Pulmonary artery endothelial cell (primary cell): Measurements from ENCODE around the gene CSF2. TPM values are rescaled to one million over a fixed set of nuclear protein-coding genes. Genes with fewer than 3 reads are reported as not detected.
A peak's percentile ranks its signal among the peaks of the same experiment; 100 is the strongest.

Experiments used
- DNase-seq: peaks from one replicate; pipeline ENCODE4 v3.0.0-alpha.2; 2011; ENCODE audit warnings: low read depth, low spot score
- total RNA-seq: library from RNA; depleted of rRNA; stranded (reverse); fragments of >200 nt; gene quantifications from 2 replicates; pipeline ENCODE4 v1.2.3, GENCODE V29; 2014

The CSF2 gene
- total RNA-seq, 1 donor from 2014 or later: not detected

GRCh38 chr5:132086277-132086794 lies 12.7 kb downstream of the CSF2 start:
- peak; percentile 99 for DNase-seq

GRCh38 chr5:132087176-132087575 lies 13.6 kb downstream of the CSF2 start:
- DNase-seq: no peak

GRCh38 chr5:132087661-132088060 lies 14.1 kb downstream of the CSF2 start:
- DNase-seq: no peak

DNA sequence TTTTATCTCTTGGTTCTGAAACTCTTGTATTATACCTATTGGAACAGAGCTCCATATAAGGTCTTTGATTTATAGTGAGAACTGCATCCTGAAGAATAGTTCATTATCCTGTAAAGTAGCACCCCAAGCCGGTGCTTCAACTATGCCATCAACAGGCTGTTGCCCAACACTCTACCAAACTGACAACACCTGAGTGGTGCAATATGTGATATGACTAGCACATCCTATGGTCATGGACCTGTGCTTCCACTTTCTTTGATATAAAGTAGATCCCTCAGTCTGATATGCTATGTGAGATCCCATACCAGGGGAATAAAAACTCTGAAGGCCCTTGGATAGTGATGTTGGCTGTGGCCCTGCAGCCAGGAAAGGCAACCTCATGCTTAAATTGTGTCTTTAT lies 15.8 kb downstream of the CSF2 start:
- DNase-seq: no peak

DNA sequence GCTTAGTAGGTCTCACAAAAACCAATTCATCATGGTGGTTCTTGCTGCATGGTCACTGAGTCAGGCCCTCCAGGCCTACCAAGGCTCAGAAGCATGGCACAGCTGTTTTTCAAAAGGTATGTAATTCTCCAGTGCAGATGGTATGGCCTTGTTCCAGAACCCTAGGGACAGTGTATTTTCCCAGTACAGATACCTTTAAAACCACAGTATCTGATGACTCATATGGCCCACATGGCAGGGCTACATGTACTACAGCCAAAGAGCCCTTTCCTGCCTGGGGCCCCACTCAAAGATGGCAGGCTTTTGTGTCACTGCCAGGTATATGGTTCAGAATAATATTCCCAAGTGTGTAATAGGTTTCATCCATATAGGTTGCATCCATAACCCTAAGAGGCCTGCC lies 16.5 kb downstream of the CSF2 start:
- no peak for DNase-seq

- no peak for DNase-seq
These were observed 19.7 kb downstream of the CSF2 start for GRCh38 chr5:132093271-132093670.

DNA sequence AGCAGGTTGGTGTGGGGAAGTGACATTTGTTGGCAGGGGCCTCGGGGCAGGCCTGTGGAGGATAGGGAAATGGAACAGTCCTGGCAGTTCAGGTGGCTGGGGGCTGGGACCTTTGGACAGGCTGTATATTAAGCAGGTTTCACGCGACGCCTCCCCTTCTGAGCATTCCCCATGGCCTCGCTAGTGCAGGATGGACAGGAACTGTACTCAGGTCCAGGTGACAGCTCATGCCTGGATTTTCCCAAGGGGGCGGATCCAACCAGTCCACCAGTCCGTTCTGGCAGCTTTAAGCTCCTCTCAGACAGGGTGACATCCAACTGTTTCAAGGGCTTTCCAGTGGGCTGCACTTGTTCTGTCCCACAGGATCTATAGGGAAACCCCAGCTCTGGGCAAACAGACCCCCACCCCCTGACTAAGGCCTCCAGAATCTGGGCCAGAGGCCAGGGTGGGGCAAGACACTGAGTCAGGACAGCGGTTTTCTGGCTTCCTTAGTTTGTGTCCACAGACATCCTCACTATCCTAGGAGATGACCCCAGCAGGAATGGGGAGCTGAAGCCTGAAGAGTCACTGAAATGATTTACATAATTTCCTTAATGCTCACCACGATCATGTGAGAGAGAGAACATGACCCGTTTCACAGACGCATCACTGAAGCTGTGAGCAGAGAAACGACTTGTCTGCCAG lies 20.9 kb downstream of the CSF2 start:
- peak; percentile 20 for DNase-seq

- DNase-seq: no peak
These were observed 21.5 kb downstream of the CSF2 start for GRCh38 chr5:132095077-132095410.

- DNase-seq: no peak
These were observed 21.9 kb downstream of the CSF2 start for GRCh38 chr5:132095424-132095972.

DNA sequence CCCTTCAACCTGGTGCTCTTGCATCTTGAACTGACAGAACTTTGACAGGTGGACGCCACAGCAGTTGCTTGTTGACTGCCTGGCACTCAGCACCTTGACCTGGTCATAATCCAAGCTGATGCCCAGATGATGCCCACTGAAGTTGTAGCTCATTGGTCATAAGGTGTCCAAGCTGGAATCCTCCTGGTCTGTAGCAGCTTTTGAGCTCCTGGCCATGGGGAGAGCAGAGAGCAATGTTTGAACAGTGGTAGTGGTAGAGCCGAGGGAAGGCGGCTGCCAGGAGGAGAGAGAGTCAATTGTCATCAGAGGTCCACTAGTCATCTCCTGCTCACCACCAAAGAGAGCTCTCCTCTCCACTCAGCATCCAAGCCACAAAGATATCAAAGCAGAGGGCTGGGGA lies 23.3 kb downstream of the CSF2 start:
- no peak for DNase-seq

- DNase-seq: no peak
These were observed 24.6 kb downstream of the CSF2 start for GRCh38 chr5:132098151-132098594.

GRCh38 chr5:132098621-132099020 lies 25.0 kb downstream of the CSF2 start:
- DNase-seq: no peak

- DNase-seq: no peak
These were observed 25.6 kb downstream of the CSF2 start for GRCh38 chr5:132099076-132099748.

DNA sequence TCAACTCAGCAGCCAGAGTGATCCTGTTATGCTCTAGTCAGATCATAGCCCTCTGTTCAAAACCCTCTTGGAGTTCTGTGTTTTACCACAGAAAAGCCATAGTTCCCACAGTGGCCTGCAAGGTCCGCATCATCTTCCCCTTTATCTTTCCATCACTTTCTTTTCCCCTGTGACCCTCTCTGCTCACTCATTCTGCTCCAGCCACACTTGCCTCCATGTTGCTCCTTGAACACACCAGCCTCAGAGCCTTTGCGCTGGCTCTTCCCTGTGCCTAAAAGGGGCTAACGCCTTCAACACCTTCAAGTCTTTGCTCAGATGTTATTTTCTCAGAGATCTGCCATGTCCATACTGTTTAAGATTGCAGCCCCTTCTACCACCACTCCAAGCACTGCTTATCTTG lies 26.3 kb downstream of the CSF2 start:
- no peak for DNase-seq

GRCh38 chr5:132100672-132101261 lies 27.2 kb downstream of the CSF2 start:
- DNase-seq: no peak

- DNase-seq: no peak
These were observed 27.8 kb downstream of the CSF2 start for GRCh38 chr5:132101385-132101880.

DNA sequence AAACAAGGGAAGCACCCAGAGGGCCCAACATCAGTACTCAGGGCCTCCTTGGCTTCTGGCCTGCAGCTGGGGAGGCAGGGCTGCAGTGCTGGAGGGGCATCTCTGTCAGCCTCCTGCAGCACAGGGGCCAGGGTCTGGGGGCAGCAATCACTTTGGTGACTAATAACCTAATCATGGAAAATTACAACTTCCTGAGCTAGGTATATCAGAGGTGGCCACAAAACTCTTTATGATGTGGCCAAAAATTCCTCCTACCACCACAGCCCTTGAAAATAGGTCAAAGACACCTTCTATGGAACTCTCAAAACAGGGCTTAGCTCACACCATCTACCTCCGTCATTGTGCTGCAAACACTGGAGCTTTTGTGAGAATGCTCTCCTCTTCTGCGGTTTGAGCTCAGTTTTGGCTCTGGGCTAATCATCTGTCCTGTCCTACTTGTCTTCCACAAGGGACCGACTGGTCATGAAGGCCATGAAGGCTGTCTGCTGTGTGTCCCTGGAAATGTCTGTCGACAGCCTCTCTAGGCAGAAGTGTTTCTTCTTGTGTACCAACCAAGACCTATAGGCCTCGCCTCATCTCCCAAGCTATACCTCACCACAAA lies 28.6 kb downstream of the CSF2 start:
- no peak for DNase-seq

DNA sequence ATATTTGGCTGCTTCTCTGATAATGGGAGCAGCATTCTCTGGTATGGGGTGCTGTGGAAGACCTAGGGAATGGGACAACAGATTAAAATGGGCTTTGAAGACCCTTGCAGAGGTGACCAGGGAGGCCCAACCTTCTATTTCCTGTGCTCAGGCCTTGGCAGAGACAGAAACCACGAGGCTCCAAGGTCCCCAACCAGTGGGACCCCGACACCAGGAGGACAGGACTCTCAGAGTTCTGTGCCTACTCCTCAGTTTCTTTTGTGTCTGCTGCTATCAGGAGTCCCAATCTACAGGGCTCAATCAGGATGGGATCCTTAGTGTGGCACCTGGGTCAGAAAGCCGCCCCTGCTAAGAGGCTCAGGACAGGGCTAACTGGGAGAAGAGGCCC lies 29.3 kb downstream of the CSF2 start:
- DNase-seq: no peak

- peak; percentile 84 for DNase-seq
These were observed 29.9 kb downstream of the CSF2 start for GRCh38 chr5:132103332-132103951.

DNA sequence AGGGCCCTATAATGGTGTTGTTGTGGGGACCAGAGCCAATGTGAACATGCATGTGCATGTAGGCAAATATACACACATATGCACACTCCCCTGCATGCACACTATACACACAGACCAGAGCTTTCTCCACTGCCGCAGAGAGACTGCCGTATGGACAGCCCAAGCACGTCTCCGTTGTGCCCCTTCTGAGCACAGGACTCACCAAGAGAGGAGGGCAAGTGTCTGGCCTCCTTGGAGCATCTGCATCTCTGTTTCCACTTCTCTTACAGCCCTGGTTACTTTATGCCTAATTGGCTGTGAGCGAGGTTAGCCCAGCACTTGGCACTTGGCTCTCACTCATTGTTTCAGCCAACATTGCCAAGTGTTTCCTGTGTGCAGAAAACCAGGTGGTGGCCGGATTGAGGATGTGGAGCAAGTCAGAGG lies 30.4 kb downstream of the CSF2 start:
- no peak for DNase-seq

DNA sequence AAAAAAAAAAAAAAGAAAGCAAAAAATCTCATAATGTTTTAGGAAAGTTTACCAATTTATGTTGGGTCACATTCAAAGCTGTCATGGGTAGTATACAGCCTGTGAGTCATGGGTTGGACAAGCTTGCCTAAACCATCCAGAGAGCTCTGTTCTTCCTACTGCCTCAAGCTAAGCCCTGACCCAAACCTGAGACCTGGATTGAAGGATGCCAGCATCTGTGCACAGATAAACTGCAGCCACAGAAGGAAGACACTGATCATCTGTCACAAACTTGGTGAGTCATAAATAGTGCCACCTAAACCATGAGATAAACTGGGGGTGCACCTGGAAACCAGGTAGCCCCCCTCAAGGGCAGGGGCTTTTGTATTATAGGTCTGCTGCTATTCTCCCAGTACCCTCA lies 31.0 kb downstream of the CSF2 start:
- no peak for DNase-seq
